ENCODE data around the gene TAGLN2. TPM values are rescaled to one million over a fixed set of nuclear protein-coding genes. Genes with fewer than 3 reads are reported as not detected.

The TAGLN2 gene
- total and polyA plus RNA-seq, 9 of the 15 experiments (the other 6 are each of a cell fraction or from before 2014, with no cell fraction given), result 192 to 683 (median 455) TPM

DNA sequence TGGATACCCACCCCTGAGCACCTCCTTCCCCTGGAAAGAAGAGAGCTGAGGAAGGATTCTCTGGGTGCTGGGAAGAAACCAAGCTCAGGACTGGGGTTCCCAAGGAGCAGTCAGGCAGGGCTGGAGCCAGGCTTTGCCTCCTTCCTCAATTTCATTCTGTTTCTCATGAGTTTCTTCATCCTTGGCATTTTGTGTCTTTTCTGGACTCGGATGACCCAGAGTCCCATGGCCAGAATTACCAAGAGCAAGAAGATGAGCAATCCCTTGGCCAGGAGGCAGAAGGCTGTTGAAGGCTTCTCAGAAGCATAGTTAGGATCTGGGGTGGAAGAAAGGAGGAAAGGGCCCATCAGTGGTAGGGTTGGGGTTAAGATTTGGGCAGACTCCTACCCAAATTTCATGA is 26.2 kb upstream of the TAGLN2 start (continued):
- TF ChIP-seq PTBP1 (IDR thresholded peaks at IDR 0.05; ENCODE audit: low read depth, low read length), result no peak

DNA sequence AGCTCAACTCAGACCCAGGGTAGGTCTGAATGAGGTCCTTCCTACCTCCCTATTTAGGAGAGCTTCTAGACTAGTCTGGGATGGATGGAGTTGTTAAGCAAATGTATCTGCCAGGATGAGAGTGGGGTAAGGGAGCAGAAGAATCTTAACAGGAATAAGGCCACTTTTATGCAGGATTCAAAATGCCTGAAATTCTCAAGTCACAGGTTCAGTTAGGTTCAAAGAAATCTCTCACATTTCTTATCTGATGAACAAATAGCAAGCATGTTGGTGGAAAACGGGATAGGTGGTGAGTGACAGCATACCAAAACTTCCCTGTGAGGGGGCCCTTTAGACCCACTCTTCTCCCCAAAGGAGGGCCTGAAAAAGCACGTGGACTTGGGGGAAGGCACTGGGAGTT is 25.7 kb upstream of the TAGLN2 start:
- ChIA-PET CTCF (ENCODE audit: low intra/inter-chr PET ratio) (no interaction called here), POLR2A (no interaction called here)
- no TSS peak for BruUV-seq (replicated peaks)
- peaks cover 0 to 15% of the 10 kb centered on the region in 2 experiments; a peak in 3 of 5 replicates for H3K27me3 ChIP-seq (ENCODE audit: control insufficient read depth in 2 of 2, insufficient read depth in 2 of 2, low read length in 2 of 2)
- H2AFZ ChIP-seq (ENCODE audit: low read depth, low read length), result no peak overlapping the region
- intact Hi-C loops (cut with micrococcal nuclease), result no loop called here
- no peak overlapping the region for H3K4me2 ChIP-seq (ENCODE audit: insufficient read depth, low read length)
- in situ Hi-C loops (cut with MboI), result no loop called here
- H3K4me3 ChIP-seq, result no peak overlapping the region
- FAIRE-seq (no peak), ATAC-seq (no peak), DNase-seq (ENCODE audit: extremely low read depth in 1 of 4, low spot score in 3 of 4) (no peak)
- H3K9me1 ChIP-seq (ENCODE audit: control insufficient read depth, insufficient read depth, low read length), result no peaks in the 10 kb centered on the region
- TF ChIP-seq HSF4 (CRISPR knock-in tag; IDR thresholded peaks at IDR 0.05; ENCODE audit: borderline replicate concordance), result no peak
- TF ChIP-seq, protein P1, sequence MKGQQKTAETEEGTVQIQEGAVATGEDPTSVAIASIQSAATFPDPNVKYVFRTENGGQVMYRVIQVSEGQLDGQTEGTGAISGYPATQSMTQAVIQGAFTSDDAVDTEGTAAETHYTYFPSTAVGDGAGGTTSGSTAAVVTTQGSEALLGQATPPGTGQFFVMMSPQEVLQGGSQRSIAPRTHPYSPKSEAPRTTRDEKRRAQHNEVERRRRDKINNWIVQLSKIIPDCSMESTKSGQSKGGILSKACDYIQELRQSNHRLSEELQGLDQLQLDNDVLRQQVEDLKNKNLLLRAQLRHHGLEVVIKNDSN (CRISPR knock-in tag; IDR thresholded peaks at IDR 0.05), result no peak
- TF ChIP-seq, protein P2, sequence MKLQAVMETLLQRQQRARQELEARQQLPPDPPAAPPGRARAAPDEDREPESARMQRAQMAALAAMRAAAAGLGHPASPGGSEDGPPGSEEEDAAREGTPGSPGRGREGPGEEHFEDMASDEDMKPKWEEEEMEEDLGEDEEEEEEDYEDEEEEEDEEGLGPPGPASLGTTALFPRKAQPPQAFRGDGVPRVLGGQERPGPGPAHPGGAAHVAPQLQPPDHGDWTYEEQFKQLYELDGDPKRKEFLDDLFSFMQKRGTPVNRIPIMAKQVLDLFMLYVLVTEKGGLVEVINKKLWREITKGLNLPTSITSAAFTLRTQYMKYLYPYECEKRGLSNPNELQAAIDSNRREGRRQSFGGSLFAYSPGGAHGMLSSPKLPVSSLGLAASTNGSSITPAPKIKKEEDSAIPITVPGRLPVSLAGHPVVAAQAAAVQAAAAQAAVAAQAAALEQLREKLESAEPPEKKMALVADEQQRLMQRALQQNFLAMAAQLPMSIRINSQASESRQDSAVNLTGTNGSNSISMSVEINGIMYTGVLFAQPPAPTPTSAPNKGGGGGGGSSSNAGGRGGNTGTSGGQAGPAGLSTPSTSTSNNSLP (IDR thresholded peaks at IDR 0.05; ENCODE audit: borderline replicate concordance, low read depth, low read length), result no peak
- TF ChIP-seq RBM22 (IDR thresholded peaks at IDR 0.05; ENCODE audit: low read depth, low read length, poor library complexity, severe bottlenecking), result no peak
- no peak for TF ChIP-seq ZNF778 (CRISPR knock-in tag; IDR thresholded peaks at IDR 0.05)
- TF ChIP-seq, protein P3, sequence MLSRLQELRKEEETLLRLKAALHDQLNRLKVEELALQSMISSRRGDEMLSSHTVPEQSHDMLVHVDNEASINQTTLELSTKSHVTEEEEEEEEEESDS (CRISPR knock-in tag; IDR thresholded peaks at IDR 0.05), result no peak
- TF ChIP-seq BACH1 (tag; IDR thresholded peaks at IDR 0.05), result no peak
- TF ChIP-seq, protein P4, sequence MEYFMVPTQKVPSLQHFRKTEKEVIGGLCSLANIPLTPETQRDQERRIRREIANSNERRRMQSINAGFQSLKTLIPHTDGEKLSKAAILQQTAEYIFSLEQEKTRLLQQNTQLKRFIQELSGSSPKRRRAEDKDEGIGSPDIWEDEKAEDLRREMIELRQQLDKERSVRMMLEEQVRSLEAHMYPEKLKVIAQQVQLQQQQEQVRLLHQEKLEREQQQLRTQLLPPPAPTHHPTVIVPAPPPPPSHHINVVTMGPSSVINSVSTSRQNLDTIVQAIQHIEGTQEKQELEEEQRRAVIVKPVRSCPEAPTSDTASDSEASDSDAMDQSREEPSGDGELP (CRISPR knock-in tag; IDR thresholded peaks at IDR 0.05; ENCODE audit: borderline replicate concordance), result no peak
- no peak for TF ChIP-seq STAG1 (CRISPR knock-in tag; IDR thresholded peaks at IDR 0.05; ENCODE audit: borderline replicate concordance)
- TF ChIP-seq ZNF134 (CRISPR knock-in tag; conservative IDR thresholded peaks at IDR 0.05), result no peak
- no peak for TF ChIP-seq TEAD4 (IDR thresholded peaks at IDR 0.05; ENCODE audit: low read length)
- no peak for TF ChIP-seq TEAD4 (CRISPR knock-in tag; IDR thresholded peaks at IDR 0.05; ENCODE audit: borderline replicate concordance)
- TF ChIP-seq SREBF2 (CRISPR knock-in tag; IDR thresholded peaks at IDR 0.05), result no peak
- no peak for TF ChIP-seq CEBPG (CRISPR knock-in tag; IDR thresholded peaks at IDR 0.05)
- TF ChIP-seq CEBPG (tag; conservative IDR thresholded peaks at IDR 0.05 in 1 of 2, IDR thresholded peaks at IDR 0.05 in 1 of 2), result no peak
- TF ChIP-seq HMGN3 (IDR thresholded peaks at IDR 0.05; ENCODE audit: borderline replicate concordance, extremely low read depth, insufficient read length, low read depth, low read length), result no peak
- no peak for TF ChIP-seq MTF1 (CRISPR knock-in tag; IDR thresholded peaks at IDR 0.05; ENCODE audit: borderline replicate concordance)
- no peak for TF ChIP-seq LCOR (CRISPR knock-in tag; IDR thresholded peaks at IDR 0.05)
- TF ChIP-seq POLR2B (IDR thresholded peaks at IDR 0.05; ENCODE audit: low read depth, partially characterized antibody), result no peak
- H3K9me3 ChIP-seq (replicated peaks; ENCODE audit: control insufficient read depth, insufficient read depth, low read depth, low read length), result no peaks in the 10 kb centered on the region
- no peak overlapping the region for H3K27ac ChIP-seq (ENCODE audit: extremely low read depth, low read depth, low read length)
- no peak overlapping the region for H3K9ac ChIP-seq (ENCODE audit: insufficient read depth in 1 of 2, low read depth in 2 of 2, low read length in 2 of 2)
- WGBS (ENCODE audit: insufficient coverage, low coverage, missing lambda C conversion rate), result 0% methylated on average over 2 of the region's 2 CpGs
- no peaks in the 10 kb centered on the region for H3K79me2 ChIP-seq (ENCODE audit: control insufficient read depth, insufficient read depth, low read length)
- H4K20me1 ChIP-seq (replicated peaks; ENCODE audit: control insufficient read depth, insufficient read depth, low read length), result no peaks in the 10 kb centered on the region
- H3K36me3 ChIP-seq (ENCODE audit: control insufficient read depth, insufficient read depth, low read length), result no peaks in the 10 kb centered on the region
- H3K4me1 ChIP-seq (replicated peaks in 1 of 2; ENCODE audit: control insufficient read depth in 2 of 2, insufficient read depth in 2 of 2, low read length in 2 of 2), result peaks cover 2 to 14% of the 10 kb centered on the region in 2 experiments
